ELF-1 (cell line): ENCODE data around the gene HAUS5.
"Not testable (repeated sequence)": the region's sequence is repeated elsewhere in the genome, so short reads cannot be mapped to it uniquely, and the experiment has no call there.

ENCODE experiments used
- DNase-seq: peaks from one replicate; pipeline ENCODE4 v3.0.0-alpha.2; 2016; ENCODE audit warnings: low read depth, low spot score

Gene HAUS5

DNA sequence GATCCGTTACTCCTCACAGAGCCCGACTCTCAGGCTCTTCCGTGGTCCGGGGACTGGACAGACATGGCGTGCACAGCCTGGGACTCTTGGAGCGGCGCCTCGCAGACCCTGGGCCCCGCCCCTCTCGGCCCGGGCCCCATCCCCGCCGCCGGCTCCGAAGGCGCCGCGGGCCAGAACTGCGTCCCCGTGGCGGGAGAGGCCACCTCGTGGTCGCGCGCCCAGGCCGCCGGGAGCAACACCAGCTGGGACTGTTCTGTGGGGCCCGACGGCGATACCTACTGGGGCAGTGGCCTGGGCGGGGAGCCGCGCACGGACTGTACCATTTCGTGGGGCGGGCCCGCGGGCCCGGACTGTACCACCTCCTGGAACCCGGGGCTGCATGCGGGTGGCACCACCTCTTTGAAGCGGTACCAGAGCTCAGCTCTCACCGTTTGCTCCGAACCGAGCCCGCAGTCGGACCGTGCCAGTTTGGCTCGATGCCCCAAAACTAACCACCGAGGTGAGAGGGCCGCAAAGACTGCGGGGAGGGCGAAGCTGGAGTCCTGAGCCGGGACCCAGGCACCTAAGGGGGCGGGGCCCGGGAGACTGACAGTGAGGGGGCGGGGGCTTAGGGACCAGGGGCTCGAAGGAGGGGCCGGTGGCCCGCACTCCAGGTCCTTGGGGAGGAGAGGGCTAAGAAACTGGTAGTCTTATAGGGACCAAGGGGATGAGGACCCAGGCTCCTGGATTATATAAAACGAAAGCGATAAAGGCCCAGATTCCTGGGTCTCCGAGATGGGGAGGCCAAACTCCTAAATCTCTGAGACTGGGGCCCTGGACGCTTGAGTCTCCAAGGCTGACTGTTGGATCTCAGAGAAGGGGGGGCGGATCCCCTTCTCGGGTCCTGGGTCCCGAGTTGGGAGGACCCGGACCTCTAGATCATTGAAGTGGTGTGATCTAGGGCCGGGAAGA is 31.0 kb downstream of the HAUS5 start:
- DNase-seq, result peak; percentile 94

DNA sequence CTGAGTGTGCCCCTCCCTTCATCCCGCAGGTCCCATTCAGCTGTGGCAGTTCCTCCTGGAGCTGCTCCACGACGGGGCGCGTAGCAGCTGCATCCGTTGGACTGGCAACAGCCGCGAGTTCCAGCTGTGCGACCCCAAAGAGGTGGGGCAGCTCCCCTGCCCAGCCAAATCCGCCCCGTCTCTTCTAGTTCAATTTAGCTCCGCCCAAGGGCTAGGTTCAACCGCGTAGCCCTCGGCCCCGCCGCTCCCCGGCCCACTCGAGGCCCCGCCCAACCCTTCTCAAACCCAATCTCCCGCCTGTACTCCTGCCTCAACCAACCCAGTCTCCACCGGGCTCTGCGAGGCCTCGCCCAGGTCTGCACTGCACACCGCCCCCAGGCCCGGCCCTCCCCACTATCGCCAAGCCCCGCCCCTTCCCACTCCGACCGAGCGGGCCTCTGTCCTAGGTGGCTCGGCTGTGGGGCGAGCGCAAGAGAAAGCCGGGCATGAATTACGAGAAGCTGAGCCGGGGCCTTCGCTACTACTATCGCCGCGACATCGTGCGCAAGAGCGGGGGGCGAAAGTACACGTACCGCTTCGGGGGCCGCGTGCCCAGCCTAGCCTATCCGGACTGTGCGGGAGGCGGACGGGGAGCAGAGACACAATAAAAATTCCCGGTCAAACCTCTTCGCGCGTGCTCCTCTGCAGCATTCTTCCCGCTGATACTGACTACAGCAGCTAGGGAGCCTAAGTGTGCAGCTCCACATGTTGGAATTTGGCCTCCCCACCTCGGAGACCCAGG is 31.9 kb downstream of the HAUS5 start:
- DNase-seq, result peak; percentile 96

DNA sequence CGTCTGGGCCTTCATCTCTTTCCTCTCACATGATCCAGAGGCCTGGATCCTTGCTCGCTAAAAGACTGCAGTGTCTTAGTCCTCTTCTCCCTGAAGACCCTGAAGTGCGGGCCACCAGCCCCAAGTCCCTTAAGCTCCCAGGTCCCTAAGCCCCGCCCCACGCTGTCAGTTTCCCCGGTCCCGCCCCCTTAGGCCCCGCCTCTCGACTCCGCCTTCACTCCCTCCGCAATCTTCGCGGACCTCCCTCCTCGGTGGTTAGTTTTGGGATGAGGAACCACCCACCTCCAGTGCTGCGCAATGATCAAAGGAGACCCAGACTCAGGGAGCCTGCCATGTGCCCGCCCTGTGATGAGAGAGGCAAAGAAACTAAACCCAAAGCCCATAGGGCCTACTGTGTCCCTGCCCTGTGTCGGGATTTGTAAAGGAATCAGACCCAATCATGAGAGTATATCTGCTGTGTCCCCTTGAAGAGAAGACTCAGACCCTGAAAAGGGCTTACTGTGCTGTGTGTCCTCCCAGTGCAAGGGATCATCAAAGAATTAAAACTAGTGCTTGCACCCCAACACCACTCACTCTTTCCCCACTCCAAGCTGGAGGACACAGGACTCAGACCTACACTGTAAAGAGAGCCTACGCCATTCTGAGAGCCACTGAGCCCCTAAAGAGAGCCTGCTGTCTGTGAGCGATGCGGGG is 32.6 kb downstream of the HAUS5 start:
- DNase-seq, result peak; percentile 88

DNA sequence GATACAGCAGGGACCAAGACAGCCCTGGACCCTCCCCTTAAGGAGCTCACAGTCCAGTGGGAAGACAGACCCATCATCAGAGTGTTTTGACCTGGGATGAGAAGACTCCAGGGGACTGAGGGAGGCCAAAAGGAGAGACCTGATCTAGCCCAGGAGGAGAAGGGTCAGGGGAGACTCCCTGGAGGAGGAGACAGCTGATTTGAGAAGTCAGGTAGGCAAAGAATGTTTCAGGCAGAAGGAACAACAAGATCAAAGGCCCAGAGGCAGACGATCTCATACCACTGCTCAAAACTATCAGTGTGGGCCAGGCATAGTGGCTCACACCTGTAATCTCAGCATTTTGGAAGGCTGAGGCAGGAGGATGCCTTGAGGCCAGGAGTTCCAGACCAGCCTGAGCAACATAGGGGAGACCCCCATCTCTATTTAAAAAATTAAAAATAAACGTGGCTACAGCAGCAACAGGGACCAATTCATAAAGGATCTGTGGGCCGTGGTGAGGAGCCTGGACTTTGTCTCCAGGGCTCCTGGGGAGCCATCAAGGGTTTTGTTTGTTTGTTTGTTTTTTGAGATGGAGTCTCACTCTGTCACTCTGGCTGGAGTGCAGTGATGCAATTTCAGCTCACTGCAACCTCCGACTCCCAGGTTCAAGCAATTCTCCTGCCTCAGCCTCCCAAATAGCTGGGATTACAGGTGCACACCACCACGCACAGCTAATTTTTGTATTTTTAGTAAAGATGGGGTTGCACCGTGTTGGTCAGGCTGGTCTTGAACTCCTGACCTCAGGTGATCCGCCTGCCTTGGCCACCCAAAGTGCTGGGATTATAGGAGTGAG is 33.4 kb downstream of the HAUS5 start:
- peak; percentile 29 for DNase-seq

DNA sequence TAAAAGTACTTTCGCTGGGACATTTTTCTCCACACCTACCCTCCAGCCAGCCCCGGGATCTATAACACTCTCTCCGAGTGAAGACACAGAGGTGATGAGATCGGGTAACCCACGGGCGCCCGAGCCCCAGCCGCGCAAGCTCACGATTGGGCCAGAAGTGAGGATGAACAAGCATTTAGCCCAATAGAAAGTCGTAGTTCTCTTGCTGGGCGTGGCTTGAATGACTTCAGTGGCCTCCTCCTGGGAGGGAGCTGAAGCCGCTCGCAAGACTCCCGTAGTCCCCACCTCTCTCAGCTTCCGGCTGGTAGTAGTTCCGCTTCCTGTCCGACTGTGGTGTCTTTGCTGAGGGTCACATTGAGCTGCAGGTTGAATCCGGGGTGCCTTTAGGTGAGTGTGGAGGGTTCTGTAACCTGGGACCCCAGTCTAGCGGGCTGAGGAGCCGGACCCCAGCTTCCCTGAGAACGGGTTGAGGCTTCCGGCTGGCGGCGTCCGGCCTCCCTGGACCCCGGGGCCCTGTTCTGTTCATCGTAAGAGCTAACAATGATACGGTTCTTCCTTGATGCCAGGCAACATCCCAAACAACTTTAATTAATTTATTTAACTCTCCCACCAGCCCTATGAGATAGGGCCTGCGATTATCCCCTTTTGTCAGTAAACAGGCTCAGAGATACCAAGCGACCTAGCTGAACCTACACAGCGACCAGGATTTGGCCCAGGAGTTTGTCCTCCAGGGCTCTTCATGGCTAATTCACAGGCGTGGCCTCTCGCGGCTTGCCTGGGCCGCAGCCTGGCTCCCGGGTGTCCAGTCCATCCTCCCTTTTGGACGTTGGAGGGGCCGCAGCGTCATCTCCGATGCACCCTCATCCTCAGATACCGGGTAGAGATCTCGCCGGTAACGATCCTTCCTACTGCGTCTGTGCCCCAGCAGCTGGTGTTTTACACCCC is 35.8 kb downstream of the HAUS5 start, which contains the start of gene COX6B1:
TSS of gene COX6B1 (plus strand) at position 307 of the 945 bp plus-strand sequence. CDS start 2,921 bp downstream, outside the sequence.
- DNase-seq, result peak; percentile 97

DNA sequence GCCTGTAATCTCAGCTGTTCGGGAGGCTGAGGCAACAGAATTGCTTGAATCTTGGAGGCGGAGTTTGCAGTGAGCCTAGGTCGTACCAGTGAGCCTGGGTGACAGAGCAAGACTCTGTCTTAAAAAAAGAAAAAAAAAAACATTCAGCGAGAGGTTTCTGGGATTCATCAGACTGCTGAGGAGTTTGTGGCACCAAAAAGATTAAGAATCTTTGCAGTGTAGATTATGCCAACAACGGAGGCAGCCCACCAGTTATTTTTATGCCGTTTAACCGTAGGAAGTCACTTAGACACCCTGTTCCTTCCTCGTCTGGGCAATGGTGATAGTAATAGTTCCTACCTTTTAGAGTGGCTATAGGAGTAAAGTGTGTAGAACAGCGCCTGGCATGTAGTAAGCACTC is 38.0 kb downstream of the HAUS5 start:
- no peak for DNase-seq

DNA sequence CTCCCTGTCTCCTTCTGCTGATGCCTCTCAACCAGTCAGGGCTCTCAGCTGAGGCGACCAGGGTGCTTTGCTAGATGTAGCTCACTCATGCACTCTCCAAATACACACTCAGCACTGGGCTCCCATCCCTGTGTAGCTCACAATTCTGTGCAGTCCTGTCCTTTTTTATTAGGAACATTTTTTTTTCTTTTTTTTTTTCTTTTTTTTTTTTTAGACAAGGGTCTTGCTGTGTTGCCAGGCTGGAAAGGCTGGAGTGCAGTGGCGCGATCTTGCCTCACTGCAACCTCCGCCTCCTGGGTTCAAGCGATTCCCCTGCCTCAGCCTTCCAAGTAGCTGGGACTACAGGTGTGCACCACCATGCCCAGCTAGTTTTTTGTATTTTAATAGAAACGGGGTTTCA is 42.3 kb downstream of the HAUS5 start:
- DNase-seq, result not testable (repeated sequence)

DNA sequence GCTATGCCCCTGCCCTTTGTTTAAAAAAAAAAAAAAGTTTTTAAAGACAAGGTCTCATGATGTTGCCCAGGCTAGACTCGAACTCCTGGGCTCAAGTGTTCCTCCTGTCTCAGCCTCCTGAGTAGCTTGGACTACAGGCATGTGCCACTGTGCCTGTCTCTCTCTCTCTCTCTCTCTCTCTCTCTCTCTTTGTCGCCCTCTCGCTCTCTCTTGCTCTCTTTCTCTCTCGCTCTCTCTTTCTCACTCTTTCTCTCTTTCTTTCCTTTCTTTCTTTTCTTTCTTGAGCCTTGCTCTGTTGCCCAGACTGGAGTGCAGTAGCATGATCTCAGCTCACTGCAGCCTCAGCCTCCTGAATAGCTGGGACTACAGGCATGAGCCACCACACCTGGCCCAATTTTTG is 43.1 kb downstream of the HAUS5 start:
- no peak for DNase-seq

DNA sequence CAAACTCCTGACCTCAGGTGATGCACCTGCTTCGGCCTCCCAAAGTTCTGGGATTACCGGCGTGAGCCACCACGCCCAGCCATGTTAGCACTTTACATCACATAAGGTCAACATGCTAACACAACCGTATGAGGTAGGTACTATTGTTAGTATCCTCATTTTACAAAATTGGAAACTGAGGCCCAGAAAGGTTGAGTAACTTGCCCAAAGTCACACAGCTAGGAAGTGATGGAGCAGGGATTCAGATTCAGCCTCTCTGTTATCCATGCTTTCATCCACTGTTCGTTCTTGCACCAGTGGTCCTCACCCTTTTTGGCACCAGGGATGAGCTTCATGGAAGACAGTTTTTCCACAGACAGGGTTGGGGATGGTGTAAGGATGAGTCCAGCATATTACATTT is 44.2 kb downstream of the HAUS5 start:
- DNase-seq, result no peak

DNA sequence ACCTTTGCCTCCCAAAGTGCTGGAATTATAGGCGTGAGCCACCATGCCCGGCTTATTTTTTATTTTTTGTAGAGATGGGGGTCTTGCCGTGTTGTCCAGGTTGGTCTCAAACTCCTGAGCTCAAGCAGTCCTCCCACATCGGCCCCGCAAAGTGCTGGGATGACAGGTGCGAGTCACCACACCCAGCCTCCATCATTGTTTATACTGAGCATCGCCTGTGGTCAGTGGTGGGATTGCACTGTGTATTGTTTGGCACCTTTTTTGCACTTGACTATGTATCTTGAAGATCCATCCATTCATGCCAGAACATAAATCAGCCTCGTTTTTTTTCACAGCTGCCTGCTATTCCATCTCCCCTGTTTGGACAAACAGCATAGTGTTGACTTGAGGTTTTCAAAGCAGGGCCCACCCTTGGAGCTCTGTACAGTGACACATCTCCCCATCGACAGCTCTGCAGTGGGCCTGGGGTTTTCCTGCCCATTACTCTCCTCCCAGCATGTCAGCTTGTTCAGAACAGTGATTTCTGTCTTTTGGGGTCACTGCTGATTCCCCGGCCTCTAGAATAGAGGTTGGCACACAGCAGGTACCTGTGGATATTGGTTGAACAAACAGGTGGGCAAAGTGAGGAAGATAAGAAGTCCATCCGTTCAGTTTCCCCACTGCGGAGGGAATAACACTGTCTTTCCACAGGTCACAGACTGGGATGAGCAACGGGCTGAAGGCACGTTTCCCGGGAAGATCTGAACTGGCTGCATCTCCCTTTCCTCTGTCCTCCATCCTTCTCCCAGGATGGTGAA is 45.6 kb downstream of the HAUS5 start:
- no peak for DNase-seq

DNA sequence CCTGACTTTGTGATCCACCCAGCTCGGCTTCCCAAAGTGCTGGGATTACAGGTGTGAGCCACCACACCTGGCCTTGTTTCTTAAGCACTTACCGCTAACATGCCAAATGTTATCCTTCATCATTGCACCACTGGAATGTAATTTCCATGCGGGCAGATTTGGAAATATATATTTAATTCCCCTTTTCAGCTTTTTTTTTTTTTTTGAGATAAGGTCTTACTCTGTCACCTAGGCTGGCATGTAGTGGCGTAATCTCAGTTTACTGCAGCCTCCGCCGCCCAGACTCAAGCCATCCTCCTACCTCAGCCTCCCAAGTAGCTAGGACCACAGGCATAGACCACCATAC is 49.4 kb downstream of the HAUS5 start:
- no peak for DNase-seq

DNA sequence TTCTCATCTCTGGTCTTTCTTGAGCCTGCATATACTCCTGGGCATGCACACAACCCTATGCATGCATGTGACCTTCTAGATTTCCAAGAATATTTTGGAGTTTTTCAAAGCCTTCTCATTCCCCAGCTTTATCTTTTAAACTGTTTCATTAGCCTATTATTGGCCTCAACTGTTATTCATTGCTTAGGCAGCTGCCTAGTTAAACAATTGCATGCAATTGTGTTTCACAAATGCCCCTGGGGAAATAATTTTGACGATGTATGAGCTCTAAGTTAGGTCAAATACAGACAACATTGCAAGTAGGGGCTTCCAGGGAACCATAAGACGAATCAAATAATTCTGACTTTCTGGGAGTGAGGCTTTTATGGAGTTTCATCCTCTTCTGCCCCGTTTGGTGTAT is 51.4 kb downstream of the HAUS5 start:
- no peak for DNase-seq

DNA sequence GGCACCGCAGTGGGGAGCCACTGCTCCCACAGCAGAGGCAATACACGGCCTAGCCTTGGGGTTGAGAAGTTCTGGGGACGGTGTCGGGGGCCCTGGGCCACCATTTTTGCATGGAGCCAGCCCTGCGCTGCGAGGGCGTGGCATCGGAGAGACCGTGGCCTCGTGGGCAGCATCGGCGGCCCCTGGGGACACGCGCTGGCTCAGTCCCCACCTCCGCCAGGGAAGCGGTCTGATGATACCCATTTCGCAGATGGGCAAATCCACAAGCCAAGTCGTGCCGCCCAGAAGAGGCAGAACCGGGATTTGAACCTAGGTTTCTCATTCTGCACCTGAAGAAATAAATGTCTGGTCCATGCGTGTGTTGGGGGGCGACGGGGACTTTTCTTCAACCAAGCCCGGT is 52.6 kb downstream of the HAUS5 start:
- no peak for DNase-seq

DNA sequence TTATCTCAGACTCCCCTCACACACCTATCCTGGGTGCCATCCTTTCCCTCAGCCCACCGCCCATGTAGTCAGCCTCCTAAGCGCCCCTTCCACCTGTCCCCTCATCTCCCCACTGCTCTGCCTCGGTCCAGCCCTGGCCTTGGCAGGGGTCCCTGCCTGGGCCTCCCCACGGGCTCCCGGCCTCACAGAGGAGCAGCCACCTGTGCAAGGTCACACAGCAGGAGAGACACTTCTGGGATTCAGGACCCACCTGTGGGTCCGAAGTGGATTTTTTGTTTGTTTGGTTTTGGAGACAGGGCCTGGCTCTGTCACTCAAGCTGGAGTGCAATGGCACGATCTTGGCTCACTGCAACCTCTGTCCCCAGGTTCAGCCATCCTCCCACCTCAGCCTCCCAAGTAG is 53.1 kb downstream of the HAUS5 start:
- DNase-seq, result no peak

DNA sequence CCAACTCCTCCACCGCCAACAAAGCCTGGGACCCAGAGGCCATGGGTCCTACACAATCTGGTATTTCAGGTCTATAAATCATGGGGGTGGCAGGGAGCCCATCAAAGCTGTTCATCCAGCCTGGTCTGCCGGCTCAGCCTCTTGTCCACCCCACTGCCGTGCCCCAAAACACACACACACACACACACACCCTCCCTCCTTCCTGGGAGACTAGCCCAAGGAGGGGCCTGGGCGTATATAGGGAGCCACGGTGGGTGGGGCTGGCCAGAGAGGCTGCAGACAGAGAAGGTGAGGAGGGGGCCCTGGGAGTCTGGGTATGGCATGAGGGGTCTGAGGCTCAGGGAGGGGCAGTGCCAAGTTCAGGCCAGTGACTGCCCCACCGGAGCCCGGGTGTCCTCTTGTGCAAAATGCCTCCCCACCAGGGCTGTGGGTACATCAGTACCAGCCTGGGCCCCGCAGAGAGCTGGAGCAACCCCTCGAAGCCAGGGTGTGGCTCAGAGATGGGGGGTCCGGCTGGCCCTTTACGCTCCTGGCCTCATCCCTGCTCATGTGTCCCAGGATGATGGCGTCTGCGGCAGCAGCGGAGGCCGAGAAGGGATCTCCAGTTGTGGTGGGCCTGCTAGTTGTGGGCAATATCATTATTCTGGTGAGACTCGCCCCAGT is 53.8 kb downstream of the HAUS5 start, which contains the start of gene UPK1A:
TSS of gene UPK1A (plus strand) at position 267 of the 663 bp plus-strand sequence. CDS start at position 563, 296 bp downstream.
- DNase-seq, result peak; percentile 16

DNA sequence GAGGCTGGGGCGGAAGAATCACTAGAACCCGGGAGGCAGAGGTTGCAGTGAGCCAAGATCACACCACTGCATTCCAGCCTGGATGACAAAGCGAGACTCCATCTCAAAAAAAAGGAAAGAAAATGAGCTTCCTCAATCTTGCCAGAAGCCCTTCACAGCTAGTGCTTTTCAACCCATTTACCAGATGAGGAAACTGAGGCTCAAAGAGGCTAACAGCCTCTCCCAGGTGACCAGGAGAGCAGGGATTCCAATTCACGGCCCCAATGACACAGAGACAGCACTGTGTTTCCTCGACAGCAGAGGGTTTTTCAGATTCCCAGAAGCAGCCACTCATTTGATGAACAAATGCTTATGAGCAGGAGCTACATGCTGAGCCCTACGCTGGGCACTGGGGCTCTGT is 57.0 kb downstream of the HAUS5 start:
- no peak for DNase-seq

DNA sequence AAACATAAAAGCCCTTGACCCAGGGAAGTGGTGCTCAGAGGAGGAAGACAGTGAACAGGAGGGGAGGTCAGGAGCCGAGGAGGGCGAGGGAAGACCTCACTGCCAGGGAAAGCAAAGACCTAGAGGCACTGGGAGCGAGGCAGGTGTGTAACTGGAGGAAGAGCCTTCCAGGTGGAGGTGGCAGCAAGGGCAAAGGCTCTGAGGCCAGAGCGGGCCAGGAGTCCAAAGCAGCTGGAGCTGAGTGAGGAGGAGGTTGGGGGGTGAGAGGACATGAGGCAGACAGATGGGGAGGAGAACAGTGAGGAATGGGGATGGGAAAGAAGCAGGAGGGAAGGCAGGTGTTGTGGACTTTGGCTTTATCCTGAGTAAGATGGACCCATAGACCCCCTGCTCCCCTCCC is 57.4 kb downstream of the HAUS5 start:
- DNase-seq, result no peak

DNA sequence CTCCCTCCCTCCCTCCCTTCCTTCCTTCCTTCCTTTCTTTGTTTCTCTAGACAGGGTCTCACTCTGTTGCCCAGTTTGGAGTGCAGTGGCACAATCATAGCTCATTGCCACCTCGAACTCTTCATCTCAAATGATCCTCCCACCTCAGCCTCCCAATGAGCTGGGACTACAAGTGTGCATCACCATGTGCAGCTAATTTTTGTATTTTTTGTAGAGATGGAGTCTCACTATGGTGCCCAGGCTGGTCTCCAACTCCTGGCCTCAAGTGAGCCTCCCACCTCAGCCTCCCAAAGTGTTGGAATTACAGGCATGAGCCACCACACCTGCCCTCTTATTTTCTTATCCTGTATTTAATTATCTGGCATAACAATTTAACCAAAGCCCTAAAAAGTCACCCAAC is 58.2 kb downstream of the HAUS5 start:
- no peak for DNase-seq

DNA sequence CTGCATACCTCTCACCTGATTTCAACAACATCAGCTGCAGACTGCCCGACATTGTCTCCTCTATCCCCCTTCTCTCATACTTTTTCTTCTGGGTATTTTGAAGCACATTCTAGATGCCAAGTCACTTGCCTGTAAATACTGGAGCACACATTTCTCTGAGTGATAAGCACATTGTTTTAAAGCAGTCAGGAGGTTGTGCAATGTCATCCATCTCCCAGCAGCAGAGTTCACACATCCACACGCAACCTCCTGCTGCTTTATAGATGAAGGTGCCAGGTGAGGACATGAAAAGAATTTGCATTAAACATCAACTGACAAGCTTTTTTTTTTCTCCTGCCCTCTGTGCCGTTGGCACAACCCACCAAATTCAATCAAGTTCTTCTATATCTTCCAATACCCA is 59.3 kb downstream of the HAUS5 start:
- DNase-seq, result no peak
